Neural progenitor cell (in vitro differentiated cells): ENCODE measurements around the gene CCNL1.

Source experiments
- CTCF ChIP-seq: fragments of 200-600 bp; sonication (generic); IDR thresholded peaks from 2 replicates; pipeline ENCODE4 v1.5.1; 2017; ENCODE audit warnings: antibody characterized with exemption, mild to moderate bottlenecking
- EZH2 ChIP-seq: fragments of 200-600 bp; sonication (generic); IDR thresholded peaks from 2 replicates; pipeline ENCODE4 v1.6.1; 2017; ENCODE audit warnings: antibody characterized with exemption, mild to moderate bottlenecking, moderate library complexity
- EZH2phosphoT487 ChIP-seq: fragments of 200-600 bp; sonication (generic); IDR thresholded peaks from 2 replicates; pipeline ENCODE4 v1.6.1; 2017; ENCODE audit warnings: antibody characterized with exemption

- TF ChIP-seq CTCF: no peak
- no peak for TF ChIP-seq EZH2
- no peak for TF ChIP-seq EZH2phosphoT487
Observed at GRCh38 chr3:157156837-157157635, 2.9 kb downstream of the CCNL1 start.
